Smooth muscle cell (in vitro differentiated cells): Measurements from ENCODE around the gene PLEKHJ1. TPM values are rescaled to one million over a fixed set of nuclear protein-coding genes. Genes with fewer than 3 reads are reported as not detected.

ENCODE experiments used
- DNase-seq: peaks from one replicate; lab custom pipeline; 2025; ENCODE audit not compliant: unreplicated experiment; lab: John Stamatoyannopoulos, UW
- H2AFZ ChIP-seq: fragments of 200-600 bp; sonication (generic); 2 replicates; pipeline ENCODE4 v1.6.0; 2016; ENCODE audit warnings: antibody characterized with exemption, low read depth, mild to moderate bottlenecking
- H3F3A ChIP-seq: fragments of 200-600 bp; sonication (generic); 2 replicates; pipeline ENCODE4 v1.6.0; 2017; ENCODE audit warnings: antibody characterized with exemption, low read depth
- H3K27ac ChIP-seq: fragments of 200-600 bp; sonication (generic); 2 replicates; pipeline ENCODE4 v1.5.1; 2016; ENCODE audit warnings: low read depth, mild to moderate bottlenecking
- H3K27me3 ChIP-seq: fragments of 200-600 bp; sonication (generic); 2 replicates; pipeline ENCODE4 v1.6.1; 2016; ENCODE audit warnings: low read depth, mild to moderate bottlenecking
- H3K36me3 ChIP-seq: fragments of 200-600 bp; sonication (generic); 2 replicates; pipeline ENCODE4 v1.5.1; 2016; ENCODE audit warnings: low read depth
- H3K4me1 ChIP-seq: fragments of 200-600 bp; sonication (generic); 2 replicates; pipeline ENCODE4 v1.5.1; 2016; ENCODE audit warnings: low read depth
- H3K4me2 ChIP-seq: fragments of 200-600 bp; sonication (generic); 2 replicates; pipeline ENCODE4 v1.6.0; 2016; ENCODE audit warnings: mild to moderate bottlenecking
- H3K4me3 ChIP-seq: fragments of 200-600 bp; sonication (generic); 2 replicates; pipeline ENCODE4 v1.5.1; 2016; ENCODE audit warnings: mild to moderate bottlenecking
- H3K79me2 ChIP-seq: fragments of 200-600 bp; sonication (generic); 2 replicates; pipeline ENCODE4 v1.6.0; 2016; ENCODE audit warnings: low read depth, mild to moderate bottlenecking
- H3K9ac ChIP-seq: fragments of 200-600 bp; sonication (generic); 2 replicates; pipeline ENCODE4 v1.6.0; 2016; ENCODE audit warnings: low read depth
- H3K9me3 ChIP-seq: fragments of 200-600 bp; sonication (generic); replicated peaks from 2 replicates; pipeline ENCODE4 v1.5.1; 2016; ENCODE audit warnings: low read depth
- H4K20me1 ChIP-seq: fragments of 200-600 bp; sonication (generic); 2 replicates; pipeline ENCODE4 v1.6.0; 2016; ENCODE audit warnings: low read depth
- CTCF ChIP-seq: fragments of 200-600 bp; sonication (generic); IDR thresholded peaks from 2 replicates; pipeline ENCODE4 v1.5.1; 2017; ENCODE audit warnings: borderline replicate concordance, mild to moderate bottlenecking, antibody characterized with exemption; ENCODE audit not compliant: insufficient read depth, poor library complexity, severe bottlenecking
- WGBS: methylation state at CpG from one replicate; pipeline ENCODE4 v1.1.7; 2016; ENCODE audit warnings: low lambda C conversion rate; 5-methylcytosine and 5-hydroxymethylcytosine counted together
- polyA plus RNA-seq: library from polyadenylated mRNA; unstranded; fragments of >200 nt; fragmentation: Nextera tagmentation; extraction: Ambion mirVana; gene quantifications from 2 replicates; pipeline ENCODE4 v1.2.1, GENCODE V29; 2016
- total RNA-seq: library from RNA; depleted of rRNA; stranded (reverse); fragments of >200 nt; gene quantifications from 2 replicates; pipeline ENCODE4 v1.2.3, GENCODE V29; 2014

Gene PLEKHJ1
- total and polyA plus RNA-seq, 2 experiments from 2014 or later, result 38.6 to 76.5 TPM

GRCh38 chr19:2242816-2243215 is 6.7 kb upstream of the PLEKHJ1 start:
- Histone ChIP-seq H3K9me3 (no peaks in the 10 kb centered on the region), H3K4me1 (peaks cover 26% of the 10 kb centered on the region), H3K27me3 (no peaks in the 10 kb centered on the region), H4K20me1 (peaks cover 100% of the 10 kb centered on the region), H3F3A (no peaks in the 10 kb centered on the region), H2AFZ (no peak overlapping the region), H3K36me3 (no peaks in the 10 kb centered on the region), H3K79me2 (peaks cover 58% of the 10 kb centered on the region), H3K4me3 (no peak overlapping the region), H3K27ac (no peak overlapping the region), H3K9ac (no peak overlapping the region), H3K4me2 (no peak overlapping the region)
- WGBS, result 96% methylated on average over 8 of the region's 8 CpGs
- no peak for TF ChIP-seq CTCF
- DNase-seq, result no peak

GRCh38 chr19:2242092-2242537 is 6.0 kb upstream of the PLEKHJ1 start:
- H3F3A ChIP-seq, result peaks cover 2% of the 10 kb centered on the region

GRCh38 chr19:2240881-2241760 is 5.0 kb upstream of the PLEKHJ1 start:
- no peak overlapping the region for H3K9ac ChIP-seq
- WGBS, result 93% methylated on average over 41 of the region's 41 CpGs
- DNase-seq, result no peak
- H3K27me3 ChIP-seq, result no peaks in the 10 kb centered on the region
- H3F3A ChIP-seq, result peaks cover 4% of the 10 kb centered on the region
- H3K4me1 ChIP-seq, result peaks cover 29% of the 10 kb centered on the region
- no peak overlapping the region for H3K27ac ChIP-seq
- H3K9me3 ChIP-seq, result no peaks in the 10 kb centered on the region
- TF ChIP-seq CTCF, result no peak
- no peak overlapping the region for H2AFZ ChIP-seq
- H3K79me2 ChIP-seq, result peaks cover 68% of the 10 kb centered on the region
- no peak overlapping the region for H3K4me2 ChIP-seq
- H3K36me3 ChIP-seq, result no peaks in the 10 kb centered on the region
- H3K4me3 ChIP-seq, result no peak overlapping the region
- peaks cover 87% of the 10 kb centered on the region for H4K20me1 ChIP-seq

More at GRCh38 chr19:2242092-2242537, 6.0 kb upstream of the PLEKHJ1 start:
- Histone ChIP-seq H3K4me1 (peaks cover 29% of the 10 kb centered on the region), H3K9me3 (no peaks in the 10 kb centered on the region), H4K20me1 (peaks cover 97% of the 10 kb centered on the region), H3K36me3 (no peaks in the 10 kb centered on the region), H3K27me3 (no peaks in the 10 kb centered on the region), H3K4me3 (no peak overlapping the region), H3K79me2 (peaks cover 65% of the 10 kb centered on the region), H2AFZ (no peak overlapping the region), H3K4me2 (no peak overlapping the region), H3K9ac (no peak overlapping the region), H3K27ac (no peak overlapping the region)
- WGBS, result 97% methylated on average over 12 of the region's 12 CpGs
- no peak for TF ChIP-seq CTCF
- DNase-seq, result no peak
